T-helper 1 cell treated with Interleukin-12 subunit alpha and Interleukin-12 subunit beta and Interleukin-4 antibody, amounts not matched to agents 30 μg/mL and 1 μg/mL, for 36 hours (primary cell): ENCODE data around the gene SPCS2.

Source experiments
- H3K27ac Mint-ChIP-seq: one replicate; pipeline ENCODE4 v1.8.0; 2021; ENCODE audit warnings: mild to moderate bottlenecking, mixed read lengths
- H3K27me3 Mint-ChIP-seq: one replicate; pipeline ENCODE4 v1.8.0; 2021; ENCODE audit warnings: low read depth, mixed read lengths
- H3K36me3 Mint-ChIP-seq: one replicate; pipeline ENCODE4 v1.8.0; 2021; ENCODE audit warnings: low read depth, mixed read lengths
- H3K4me1 Mint-ChIP-seq: one replicate; pipeline ENCODE4 v1.8.0; 2021; ENCODE audit warnings: low read depth, mixed read lengths
- H3K4me3 Mint-ChIP-seq: one replicate; pipeline ENCODE4 v1.8.0; 2021; ENCODE audit warnings: mild to moderate bottlenecking, moderate library complexity, mixed read lengths
- H3K9me3 Mint-ChIP-seq: one replicate; pipeline ENCODE4 v1.8.0; 2021; ENCODE audit warnings: mixed read lengths

The SPCS2 gene

DNA sequence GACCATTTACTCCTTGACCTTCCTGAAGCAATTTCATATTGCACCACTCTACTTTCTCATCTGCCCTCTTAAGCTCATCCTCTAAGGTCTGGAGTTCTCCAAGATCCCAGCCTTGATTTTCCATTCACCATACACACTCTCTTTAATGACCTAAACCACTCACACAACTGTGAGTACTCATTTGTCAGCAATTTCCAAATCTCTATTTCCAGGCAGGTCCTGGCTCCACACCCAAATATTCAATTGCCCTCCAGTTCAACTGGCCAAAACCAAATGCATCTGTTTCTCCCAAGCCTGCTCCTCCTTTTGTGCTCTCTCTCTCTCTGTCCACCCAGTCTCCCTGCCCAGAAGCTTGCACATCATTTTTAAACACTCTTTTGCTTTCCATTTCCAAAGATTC, 79.3 kb downstream of the SPCS2 start:
- Mint-ChIP-seq H3K9me3 (no peaks in the 10 kb centered on the region), H3K36me3 (no peaks in the 10 kb centered on the region), H3K27ac (no peak overlapping the region), H3K4me1 (no peaks in the 10 kb centered on the region), H3K27me3 (no peaks in the 10 kb centered on the region), H3K4me3 (no peak overlapping the region)
